OCI-LY7 (cell line): ENCODE data around the gene PNPLA1. TPM values are rescaled to one million over a fixed set of nuclear protein-coding genes. Genes with fewer than 3 reads are reported as not detected.

Source experiments
- BruUV-seq: library from RNA; stranded (reverse); fragments of 400-500 nt; replicated peaks from 2 replicates; lab custom pipeline; 2021; lab: Mats Ljungman, UMichigan
- CTCF ChIA-PET: fragments of 300-600 bp; sonication (Branson Sonifier 250); formaldehyde crosslinking; loops from one replicate; lab custom pipeline; 2022; ENCODE audit warnings: antibody characterized with exemption; ENCODE audit not compliant: unreplicated experiment; lab: Charles Lee
- POLR2A ChIA-PET: fragments of 300-600 bp; sonication (Branson Sonifier 250); formaldehyde crosslinking; loops from one replicate; lab custom pipeline; 2022; ENCODE audit warnings: antibody characterized with exemption; lab: Charles Lee
- DNase-seq: peaks from one replicate; pipeline ENCODE4 v3.0.0-alpha.2; 2015; ENCODE audit warnings: low spot score
- H2AFZ ChIP-seq: fragments of 200-600 bp; sonication (generic), shearing (Covaris generic); 2 replicates; pipeline ENCODE4 v1.6.1; 2014; ENCODE audit warnings: mild to moderate bottlenecking, antibody characterized with exemption, low read length, moderate library complexity
- H3K27ac ChIP-seq: fragments of 200-600 bp; sonication (generic); 2 replicates; pipeline ENCODE4 v1.5.1; 2014; ENCODE audit warnings: mixed run types, low read depth, mild to moderate bottlenecking, moderate library complexity, low read length, inconsistent platforms; ENCODE audit not compliant: poor library complexity, severe bottlenecking
- H3K36me3 ChIP-seq: fragments of 200-600 bp; sonication (generic); 2 replicates; pipeline ENCODE4 v1.6.1; 2014; ENCODE audit warnings: mild to moderate bottlenecking, antibody characterized with exemption, low read length, moderate library complexity, mixed read lengths; ENCODE audit not compliant: insufficient read depth
- H3K4me1 ChIP-seq: fragments of 200-600 bp; sonication (generic); 2 replicates; pipeline ENCODE4 v1.5.1; 2014; ENCODE audit warnings: mild to moderate bottlenecking, low read length; ENCODE audit not compliant: insufficient read depth, poor library complexity, severe bottlenecking
- H3K4me2 ChIP-seq: fragments of 200-600 bp; sonication (generic); 2 replicates; pipeline ENCODE4 v1.6.1; 2014; ENCODE audit warnings: mild to moderate bottlenecking, low read length
- H3K4me3 ChIP-seq: fragments of 200-600 bp; sonication (generic); 2 replicates; pipeline ENCODE4 v1.5.1; 2014; ENCODE audit warnings: mild to moderate bottlenecking, low read depth, low read length; ENCODE audit not compliant: poor library complexity, severe bottlenecking
- H3K79me2 ChIP-seq: fragments of 200-600 bp; sonication (generic); 2 replicates; pipeline ENCODE4 v1.6.1; 2016; ENCODE audit warnings: low read depth, mild to moderate bottlenecking, low read length, moderate library complexity, mixed read lengths; ENCODE audit not compliant: insufficient read depth
- H3K9me2 ChIP-seq: fragments of 200-600 bp; sonication (generic); 2 replicates; pipeline ENCODE4 v1.6.1; 2016; ENCODE audit warnings: mild to moderate bottlenecking, low read length, mixed read lengths; ENCODE audit not compliant: insufficient read depth
- H3K9me3 ChIP-seq: fragments of 200-600 bp; sonication (generic); 2 replicates; pipeline ENCODE4 v1.6.1; 2014; ENCODE audit warnings: mild to moderate bottlenecking, mixed run types, low read length, mixed read lengths
- H4K20me1 ChIP-seq: fragments of 200-600 bp; sonication (generic); 2 replicates; pipeline ENCODE4 v1.6.1; 2014; ENCODE audit warnings: mild to moderate bottlenecking, antibody characterized with exemption, low read length, moderate library complexity, mixed read lengths; ENCODE audit not compliant: insufficient read depth
- EZH2phosphoT487 ChIP-seq: fragments of 200-600 bp; sonication (generic); IDR thresholded peaks from 2 replicates; pipeline ENCODE4 v1.6.1; 2018; ENCODE audit warnings: low read depth, borderline replicate concordance, mild to moderate bottlenecking, mixed run types, antibody characterized with exemption, low read length, moderate library complexity, mixed read lengths
- intact Hi-C: fragments of 100-400 bp; cut with micrococcal nuclease; formaldehyde crosslinking; loops from one replicate; pipeline ENCODE4 v1.10.0; 2022; ENCODE audit not compliant: unreplicated experiment
- total RNA-seq, 2 experiments: library from RNA; depleted of rRNA in 1 of 2; stranded (reverse); fragments of >200 nt in 1 of 2; shearing (Covaris generic) in 1 of 2; gene quantifications; 2 replicates each; pipeline ENCODE4 v1.2.3, GENCODE V29; 2014 to 2022
- TF ChIP-seq, protein P1 (sequence below): fragments of 200-600 bp; sonication (generic); conservative IDR thresholded peaks from 2 replicates; pipeline ENCODE4 v1.5.1; 2014; ENCODE audit warnings: mild to moderate bottlenecking, antibody characterized with exemption, low read length, moderate library complexity, mixed read lengths

PNPLA1 gene
- total RNA-seq, 2 experiments from 2014 or later: not detected

- Histone ChIP-seq H3K36me3 (no peaks in the 10 kb centered on the region), H2AFZ (no peak overlapping the region), H3K9me2 (no peaks in the 10 kb centered on the region), H3K9me3 (no peaks in the 10 kb centered on the region), H3K4me2 (no peak overlapping the region), H3K4me1 (no peaks in the 10 kb centered on the region), H3K79me2 (no peaks in the 10 kb centered on the region), H3K4me3 (no peak overlapping the region), H4K20me1 (no peaks in the 10 kb centered on the region), H3K27ac (no peak overlapping the region)
- ChIA-PET CTCF (interaction anchor here (0.7 kb wide), 1 partner anchor 82 kb away, joined by 3 read pairs; no protein-coding TSS in a partner anchor), POLR2A (no interaction called here)
- no TSS peak for BruUV-seq
- DNase-seq: no peak
- TF ChIP-seq, protein P1, sequence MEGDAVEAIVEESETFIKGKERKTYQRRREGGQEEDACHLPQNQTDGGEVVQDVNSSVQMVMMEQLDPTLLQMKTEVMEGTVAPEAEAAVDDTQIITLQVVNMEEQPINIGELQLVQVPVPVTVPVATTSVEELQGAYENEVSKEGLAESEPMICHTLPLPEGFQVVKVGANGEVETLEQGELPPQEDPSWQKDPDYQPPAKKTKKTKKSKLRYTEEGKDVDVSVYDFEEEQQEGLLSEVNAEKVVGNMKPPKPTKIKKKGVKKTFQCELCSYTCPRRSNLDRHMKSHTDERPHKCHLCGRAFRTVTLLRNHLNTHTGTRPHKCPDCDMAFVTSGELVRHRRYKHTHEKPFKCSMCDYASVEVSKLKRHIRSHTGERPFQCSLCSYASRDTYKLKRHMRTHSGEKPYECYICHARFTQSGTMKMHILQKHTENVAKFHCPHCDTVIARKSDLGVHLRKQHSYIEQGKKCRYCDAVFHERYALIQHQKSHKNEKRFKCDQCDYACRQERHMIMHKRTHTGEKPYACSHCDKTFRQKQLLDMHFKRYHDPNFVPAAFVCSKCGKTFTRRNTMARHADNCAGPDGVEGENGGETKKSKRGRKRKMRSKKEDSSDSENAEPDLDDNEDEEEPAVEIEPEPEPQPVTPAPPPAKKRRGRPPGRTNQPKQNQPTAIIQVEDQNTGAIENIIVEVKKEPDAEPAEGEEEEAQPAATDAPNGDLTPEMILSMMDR: no peak
- TF ChIP-seq EZH2phosphoT487: no peak
- intact Hi-C loops: no loop called here
Measured at GRCh38 chr6:36276581-36277536, 7.0 kb downstream of the PNPLA1 start.

DNA sequence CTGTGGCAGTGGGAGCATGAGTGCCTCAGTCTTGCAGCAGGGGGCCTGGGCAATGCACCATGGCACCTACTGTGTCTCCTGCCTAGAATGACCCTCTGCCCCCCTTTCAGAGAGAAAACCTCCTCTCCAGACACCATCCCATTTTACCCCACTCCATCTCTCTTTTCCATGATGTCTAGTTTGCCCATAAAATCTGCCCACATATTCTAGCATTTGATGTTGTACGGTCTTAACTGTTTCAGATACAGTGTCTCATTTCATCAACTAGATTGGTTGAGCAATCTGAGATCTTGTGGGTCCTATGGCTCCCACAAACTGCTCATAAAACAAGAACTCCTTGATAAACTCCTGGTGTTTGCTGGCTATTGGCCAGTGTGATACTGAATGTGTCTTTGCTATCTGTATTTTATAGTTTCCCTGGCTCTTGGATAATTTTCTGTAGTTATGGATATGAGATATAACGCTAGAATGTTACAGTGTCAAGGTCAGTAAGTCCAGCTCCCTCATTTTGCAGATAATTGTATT lies 8.1 kb downstream of the PNPLA1 start:
- Histone ChIP-seq H2AFZ (no peak overlapping the region), H4K20me1 (no peaks in the 10 kb centered on the region), H3K4me3 (no peak overlapping the region), H3K4me2 (no peak overlapping the region), H3K9me3 (no peaks in the 10 kb centered on the region), H3K9me2 (no peaks in the 10 kb centered on the region), H3K4me1 (no peaks in the 10 kb centered on the region), H3K36me3 (no peaks in the 10 kb centered on the region), H3K79me2 (no peaks in the 10 kb centered on the region), H3K27ac (no peak overlapping the region)
- ChIA-PET CTCF (no interaction called here), POLR2A (no interaction called here)
- BruUV-seq: no TSS peak
- no peak for DNase-seq
- TF ChIP-seq EZH2phosphoT487: no peak
- TF ChIP-seq, protein P1: no peak
- intact Hi-C loops: no loop called here
